AG09309 (cell line): ENCODE data around the gene ERC1.

ENCODE experiments used
- DNase-seq: peaks from one replicate; pipeline ENCODE4 v3.0.0-alpha.2; 2010; ENCODE audit warnings: low read depth
- H3K4me3 ChIP-seq: 2 replicates; pipeline ENCODE4 v1.5.1; 2011; ENCODE audit warnings: mild to moderate bottlenecking, low read depth, low read length, moderate library complexity; ENCODE audit not compliant: control insufficient read depth
- TF ChIP-seq, protein P1 (sequence below): IDR thresholded peaks from 2 replicates; pipeline ENCODE4 v1.5.1; 2011; ENCODE audit warnings: mild to moderate bottlenecking, low read depth, low read length, inconsistent platforms; ENCODE audit not compliant: insufficient read depth, control insufficient read depth; ENCODE audit errors: missing control alignments

ERC1 gene

DNA sequence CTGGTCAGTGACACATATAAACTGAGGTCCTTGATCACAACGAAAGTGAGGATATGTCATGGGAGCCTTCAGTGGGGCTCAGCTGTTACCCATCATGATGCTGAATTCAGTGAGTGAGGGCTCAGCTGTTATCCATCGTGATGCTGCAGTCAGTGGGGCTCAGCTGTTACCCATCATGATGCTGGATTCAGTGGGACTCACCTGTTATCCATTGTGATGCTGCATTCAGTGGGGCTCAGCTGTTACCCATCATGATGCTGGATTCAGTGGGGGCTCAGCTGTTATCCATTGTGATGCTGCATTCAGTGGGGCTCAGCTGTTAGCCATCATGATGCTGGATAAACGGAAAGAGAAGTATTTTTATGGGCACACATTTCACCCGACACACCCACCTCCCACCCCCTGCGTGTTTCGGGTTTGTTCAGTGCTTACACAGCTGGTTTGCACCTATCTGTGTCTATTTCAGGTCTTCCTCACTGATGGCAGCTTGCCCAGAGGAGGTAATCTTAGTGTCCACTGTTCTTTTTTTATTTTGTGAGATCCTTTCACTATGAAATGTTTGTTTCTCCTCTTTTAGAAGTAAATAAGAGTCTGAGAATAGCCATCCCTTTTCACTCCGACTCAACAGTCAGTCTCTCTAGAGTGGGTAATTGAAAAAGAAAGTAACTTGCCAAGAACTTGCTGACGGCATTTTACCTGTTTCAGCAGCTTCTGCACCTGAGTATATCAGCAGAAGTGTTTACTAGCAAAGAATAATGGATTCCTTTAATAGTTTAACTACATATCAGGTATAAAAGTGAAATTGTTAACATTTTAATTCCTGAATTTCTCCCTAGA is 183.0 kb downstream of the ERC1 start:
- no peak for DNase-seq
- no peak overlapping the region for H3K4me3 ChIP-seq

DNA sequence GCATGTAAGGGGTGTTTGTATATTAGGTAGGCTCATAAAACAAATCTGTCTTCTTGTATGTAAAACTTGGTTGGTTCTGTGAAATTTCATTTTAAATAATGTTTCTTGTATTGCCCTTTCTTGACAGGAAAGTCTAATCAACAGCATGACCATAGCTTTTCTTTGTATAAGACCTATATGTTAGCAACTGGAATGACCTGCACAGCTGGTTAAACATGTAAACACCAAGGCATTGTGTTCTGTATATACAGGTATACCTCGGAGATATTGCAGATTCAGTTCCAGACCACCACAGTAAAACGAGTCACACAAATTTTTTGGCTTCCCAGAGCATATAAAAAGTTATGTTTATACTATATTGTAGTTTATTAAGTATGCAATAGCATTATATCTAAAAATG is 183.6 kb downstream of the ERC1 start:
- H3K4me3 ChIP-seq, result no peak overlapping the region
- no peak for DNase-seq
- TF ChIP-seq, protein P1, sequence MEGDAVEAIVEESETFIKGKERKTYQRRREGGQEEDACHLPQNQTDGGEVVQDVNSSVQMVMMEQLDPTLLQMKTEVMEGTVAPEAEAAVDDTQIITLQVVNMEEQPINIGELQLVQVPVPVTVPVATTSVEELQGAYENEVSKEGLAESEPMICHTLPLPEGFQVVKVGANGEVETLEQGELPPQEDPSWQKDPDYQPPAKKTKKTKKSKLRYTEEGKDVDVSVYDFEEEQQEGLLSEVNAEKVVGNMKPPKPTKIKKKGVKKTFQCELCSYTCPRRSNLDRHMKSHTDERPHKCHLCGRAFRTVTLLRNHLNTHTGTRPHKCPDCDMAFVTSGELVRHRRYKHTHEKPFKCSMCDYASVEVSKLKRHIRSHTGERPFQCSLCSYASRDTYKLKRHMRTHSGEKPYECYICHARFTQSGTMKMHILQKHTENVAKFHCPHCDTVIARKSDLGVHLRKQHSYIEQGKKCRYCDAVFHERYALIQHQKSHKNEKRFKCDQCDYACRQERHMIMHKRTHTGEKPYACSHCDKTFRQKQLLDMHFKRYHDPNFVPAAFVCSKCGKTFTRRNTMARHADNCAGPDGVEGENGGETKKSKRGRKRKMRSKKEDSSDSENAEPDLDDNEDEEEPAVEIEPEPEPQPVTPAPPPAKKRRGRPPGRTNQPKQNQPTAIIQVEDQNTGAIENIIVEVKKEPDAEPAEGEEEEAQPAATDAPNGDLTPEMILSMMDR, result no peak

More for the DNA sequence above, 183.0 kb downstream of the ERC1 start:
- TF ChIP-seq, protein P1, result no peak

DNA sequence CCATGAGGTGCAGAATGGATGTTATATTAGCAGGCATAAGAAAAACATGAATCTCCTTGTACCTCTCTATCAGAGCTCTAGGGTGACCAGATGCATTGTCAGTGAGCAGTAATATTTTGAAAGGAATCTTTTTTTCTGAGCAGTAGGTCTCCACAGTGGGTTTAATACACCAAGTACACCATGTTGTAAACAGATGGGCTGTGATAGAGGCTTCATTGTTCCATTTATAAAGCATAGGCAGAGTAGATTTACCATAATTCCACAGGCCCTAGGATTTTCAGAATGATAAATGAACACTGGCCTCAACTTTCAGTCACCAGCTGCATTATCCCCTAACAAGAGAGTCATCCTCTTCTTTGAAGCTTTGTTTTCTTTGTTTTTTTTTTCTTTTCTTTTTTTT is 185.2 kb downstream of the ERC1 start:
- TF ChIP-seq, protein P1, result no peak
- H3K4me3 ChIP-seq, result no peak overlapping the region
- DNase-seq, result no peak

DNA sequence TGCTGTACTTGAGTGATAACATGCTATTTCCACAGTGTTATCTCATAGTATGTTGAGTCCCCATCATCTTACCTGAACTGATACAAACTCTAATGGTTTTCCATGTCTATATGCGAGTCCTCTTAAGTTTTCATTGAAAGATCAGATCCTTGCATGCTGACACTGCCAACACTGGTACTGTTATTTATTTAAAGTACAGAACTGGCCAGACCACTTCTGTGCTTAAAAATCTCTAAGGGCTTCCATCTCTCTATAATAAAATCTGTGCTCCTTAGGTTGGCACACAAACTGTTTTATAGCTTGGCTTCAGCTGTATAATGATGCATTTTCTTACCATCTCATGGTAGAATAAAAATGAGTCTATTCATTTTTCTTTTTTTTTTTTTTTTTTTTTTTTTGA is 188.1 kb downstream of the ERC1 start:
- no peak for DNase-seq
- TF ChIP-seq, protein P1, result no peak

DNA sequence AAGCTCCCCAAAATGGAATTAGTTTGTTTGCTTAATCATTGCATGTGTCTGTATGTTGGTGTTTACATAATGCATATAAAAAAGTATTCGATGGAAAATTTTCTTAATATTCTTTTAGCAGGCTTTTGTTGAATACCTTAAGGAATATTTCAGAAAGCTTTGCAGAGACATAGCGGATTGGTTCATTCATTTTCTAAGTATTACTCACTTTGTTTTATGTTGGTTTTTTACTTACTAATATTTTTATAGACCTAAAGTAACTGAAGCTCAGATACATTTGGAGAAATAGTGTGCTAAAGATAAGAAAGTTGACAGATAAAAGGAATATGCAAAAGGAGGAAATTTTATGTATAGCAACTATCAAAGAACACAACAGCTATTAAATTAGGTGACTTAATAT is 191.0 kb downstream of the ERC1 start:
- no peak overlapping the region for H3K4me3 ChIP-seq
- TF ChIP-seq, protein P1, result no peak
- DNase-seq, result no peak

More for the DNA sequence above, 188.1 kb downstream of the ERC1 start:
- H3K4me3 ChIP-seq, result no peak overlapping the region

DNA sequence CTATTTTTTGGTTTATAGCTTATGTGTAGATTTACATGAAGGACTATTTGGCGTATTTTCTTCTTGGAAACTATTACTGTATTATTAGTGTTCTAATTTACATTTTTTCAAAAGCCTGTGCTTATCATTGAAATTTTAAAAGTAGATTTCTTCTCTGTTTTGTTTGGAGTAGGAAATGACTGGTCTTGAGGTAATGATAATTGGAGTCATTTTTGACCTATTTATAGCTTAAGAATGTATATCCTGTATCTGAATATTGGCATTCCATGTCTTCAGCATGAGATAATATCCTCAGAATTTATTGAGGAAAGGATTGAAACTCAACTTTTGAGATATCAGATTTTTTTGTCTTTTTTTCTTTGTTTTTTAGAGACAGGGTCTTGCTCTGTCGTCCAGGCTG is 193.4 kb downstream of the ERC1 start:
- no peak overlapping the region for H3K4me3 ChIP-seq
- TF ChIP-seq, protein P1, result no peak
- DNase-seq, result no peak
